Measurements from ENCODE around the gene SAMD3.

DNA sequence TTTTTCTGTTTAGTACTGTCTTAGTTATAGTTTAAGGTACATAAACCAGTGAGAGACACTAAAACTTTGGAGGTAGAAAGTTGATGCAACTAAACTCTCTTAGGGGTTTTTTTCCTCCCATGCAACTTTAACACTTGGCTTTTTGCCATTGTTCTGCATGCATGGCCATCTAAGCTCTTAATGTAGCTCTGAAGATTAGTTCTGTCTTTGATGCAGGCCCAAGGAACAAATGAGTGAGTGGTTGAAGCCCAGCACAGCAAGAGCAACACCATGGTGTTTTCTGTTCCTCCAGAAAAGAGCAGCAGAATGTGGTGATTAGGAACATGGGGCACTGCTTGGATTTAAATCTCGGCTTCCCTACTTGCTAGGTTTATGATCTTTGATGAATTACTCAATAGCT, 115.0 kb downstream of the SAMD3 start:
- TF ChIP-seq, protein P1, sequence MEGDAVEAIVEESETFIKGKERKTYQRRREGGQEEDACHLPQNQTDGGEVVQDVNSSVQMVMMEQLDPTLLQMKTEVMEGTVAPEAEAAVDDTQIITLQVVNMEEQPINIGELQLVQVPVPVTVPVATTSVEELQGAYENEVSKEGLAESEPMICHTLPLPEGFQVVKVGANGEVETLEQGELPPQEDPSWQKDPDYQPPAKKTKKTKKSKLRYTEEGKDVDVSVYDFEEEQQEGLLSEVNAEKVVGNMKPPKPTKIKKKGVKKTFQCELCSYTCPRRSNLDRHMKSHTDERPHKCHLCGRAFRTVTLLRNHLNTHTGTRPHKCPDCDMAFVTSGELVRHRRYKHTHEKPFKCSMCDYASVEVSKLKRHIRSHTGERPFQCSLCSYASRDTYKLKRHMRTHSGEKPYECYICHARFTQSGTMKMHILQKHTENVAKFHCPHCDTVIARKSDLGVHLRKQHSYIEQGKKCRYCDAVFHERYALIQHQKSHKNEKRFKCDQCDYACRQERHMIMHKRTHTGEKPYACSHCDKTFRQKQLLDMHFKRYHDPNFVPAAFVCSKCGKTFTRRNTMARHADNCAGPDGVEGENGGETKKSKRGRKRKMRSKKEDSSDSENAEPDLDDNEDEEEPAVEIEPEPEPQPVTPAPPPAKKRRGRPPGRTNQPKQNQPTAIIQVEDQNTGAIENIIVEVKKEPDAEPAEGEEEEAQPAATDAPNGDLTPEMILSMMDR (IDR thresholded peaks at IDR 0.05; ENCODE audit: insufficient read depth, low read length, poor library complexity, severe bottlenecking): no peak
- no peak for TF ChIP-seq EZH2phosphoT487 (conservative IDR thresholded peaks at IDR 0.05; ENCODE audit: low read length)

Data from SU-DHL-6 (cell line).